ENCODE measurements around the gene SERPINB1. TPM values are rescaled to one million over a fixed set of nuclear protein-coding genes. Genes with fewer than 3 reads are reported as not detected.

SERPINB1 gene
- total RNA-seq, 4 donors from 2014 or later, result 12.6 to 41.1 (median 17.6) TPM

DNA sequence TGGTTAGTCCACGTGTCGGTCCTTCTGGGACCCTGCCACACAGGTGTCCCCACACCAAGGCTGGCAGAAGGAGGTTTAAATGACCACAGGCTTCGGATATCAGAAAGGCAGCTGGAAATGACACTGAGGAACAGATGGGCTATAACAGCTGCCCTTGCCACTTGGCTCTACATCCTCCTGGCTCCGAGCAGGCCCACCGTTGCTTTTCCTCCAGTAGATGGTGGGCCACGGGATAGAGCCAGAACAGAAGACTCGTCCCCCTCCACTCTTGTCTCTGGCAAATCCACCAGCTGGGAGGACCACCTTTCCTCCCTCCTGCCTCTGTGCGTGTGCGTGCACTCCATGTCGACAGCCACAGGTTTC is 58.9 kb downstream of the SERPINB1 start:
- no peak for TF ChIP-seq POLR2A (IDR thresholded peaks at IDR 0.05)
- TF ChIP-seq, protein P1, sequence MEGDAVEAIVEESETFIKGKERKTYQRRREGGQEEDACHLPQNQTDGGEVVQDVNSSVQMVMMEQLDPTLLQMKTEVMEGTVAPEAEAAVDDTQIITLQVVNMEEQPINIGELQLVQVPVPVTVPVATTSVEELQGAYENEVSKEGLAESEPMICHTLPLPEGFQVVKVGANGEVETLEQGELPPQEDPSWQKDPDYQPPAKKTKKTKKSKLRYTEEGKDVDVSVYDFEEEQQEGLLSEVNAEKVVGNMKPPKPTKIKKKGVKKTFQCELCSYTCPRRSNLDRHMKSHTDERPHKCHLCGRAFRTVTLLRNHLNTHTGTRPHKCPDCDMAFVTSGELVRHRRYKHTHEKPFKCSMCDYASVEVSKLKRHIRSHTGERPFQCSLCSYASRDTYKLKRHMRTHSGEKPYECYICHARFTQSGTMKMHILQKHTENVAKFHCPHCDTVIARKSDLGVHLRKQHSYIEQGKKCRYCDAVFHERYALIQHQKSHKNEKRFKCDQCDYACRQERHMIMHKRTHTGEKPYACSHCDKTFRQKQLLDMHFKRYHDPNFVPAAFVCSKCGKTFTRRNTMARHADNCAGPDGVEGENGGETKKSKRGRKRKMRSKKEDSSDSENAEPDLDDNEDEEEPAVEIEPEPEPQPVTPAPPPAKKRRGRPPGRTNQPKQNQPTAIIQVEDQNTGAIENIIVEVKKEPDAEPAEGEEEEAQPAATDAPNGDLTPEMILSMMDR (IDR thresholded peaks at IDR 0.05), result no peak
- no peak for DNase-seq (ENCODE audit: low spot score in 2 of 2)
- H3K4me3 ChIP-seq (ENCODE audit: low read depth, poor library complexity, severe bottlenecking), result no peak overlapping the region
- WGBS, 2 donors, result 84 to 90% methylated on average over 10 of the region's 10 CpGs
- intact Hi-C loops (cut with DNase I; ENCODE audit: low total_unique reads), result no loop called here

DNA sequence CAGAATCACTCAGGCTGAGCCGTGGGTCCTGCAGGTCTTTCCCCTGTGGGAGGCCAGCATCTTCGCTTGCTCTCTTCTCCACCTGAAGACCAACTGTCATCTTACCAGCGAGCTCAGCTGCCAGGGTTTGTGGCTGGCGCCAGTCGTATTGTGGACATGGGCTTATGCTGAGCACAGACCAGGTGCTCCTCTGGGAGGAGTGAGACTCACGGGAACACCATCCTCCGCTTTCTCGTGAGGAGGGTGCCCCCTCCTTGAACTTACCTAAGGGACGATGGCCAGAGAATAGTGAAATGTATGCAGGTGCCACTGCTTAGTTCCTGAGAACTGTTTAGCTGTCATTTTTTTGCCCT is 59.3 kb downstream of the SERPINB1 start:
- H3K4me3 ChIP-seq (ENCODE audit: low read depth, poor library complexity, severe bottlenecking), result no peak overlapping the region
- DNase-seq (ENCODE audit: low spot score in 2 of 2), result no peak
- intact Hi-C loops (cut with DNase I; ENCODE audit: low total_unique reads), result no loop called here
- 82 to 88% methylated on average over 9 of the region's 9 CpGs for WGBS, 2 donors
- TF ChIP-seq POLR2A (IDR thresholded peaks at IDR 0.05), result no peak
- TF ChIP-seq, protein P1 (IDR thresholded peaks at IDR 0.05), result no peak

Small RNA genes within 50 kb of the gene (microRNA-seq; reads per million reads assigned to microRNA genes)
- 0 reads per million in 2 donors for gene MIR4645 (ENCODE audit: borderline number of aligned reads in 1 of 2, borderline replicate concordance in 2 of 2)

Other genes with a start within 250 kb of the SERPINB1 start
- 1 to 10 TPM in 3 of 4 donors, under 1 TPM in 1; 0.97 to 3.8 (median 2.5) TPM for gene MYLK4, start 90.9 kb downstream of the SERPINB1 start, total RNA-seq
- 10 to 100 TPM; 72.3 to 94.7 (median 87.0) TPM for gene WRNIP1, start 76.5 kb downstream of the SERPINB1 start, total RNA-seq
- 1 to 10 TPM in 2 of 4 donors, under 1 TPM in 2; 0.42 to 3.9 (median 1.5) TPM for gene SERPINB9, start 61.4 kb upstream of the SERPINB1 start, total RNA-seq
- gene SERPINB6, start 129.7 kb upstream of the SERPINB1 start, total RNA-seq, result 10 to 100 TPM; 21.2 to 37.0 (median 35.6) TPM
- gene NQO2, start 158.0 kb upstream of the SERPINB1 start, total RNA-seq, result 10 to 100 TPM; 24.4 to 40.5 (median 36.7) TPM
- 10 to 100 TPM; 28.2 to 37.2 (median 29.5) TPM for gene RIPK1, start 226.6 kb upstream of the SERPINB1 start, total RNA-seq